IMR-90 (cell line): ENCODE results near the gene PLA2G2E. TPM values are rescaled to one million over a fixed set of nuclear protein-coding genes. Genes with fewer than 3 reads are reported as not detected.

Source experiments
- ATAC-seq: fragments of 200-7000 bp; cut with Tn5 transposase; 2 replicates; pipeline ENCODE4 v1.9.1; 2020; ENCODE audit warnings: low read depth, mild to moderate bottlenecking, moderate library complexity
- BruUV-seq: library from RNA; stranded (reverse); fragments of 400-500 nt; replicated peaks from 2 replicates; lab custom pipeline; 2021; lab: Mats Ljungman, UMichigan
- CTCF ChIA-PET: fragments of 300-600 bp; formaldehyde crosslinking; extraction: SDS; loops from one replicate; lab custom pipeline; 2021; ENCODE audit warnings: antibody characterized with exemption; lab: Yijun Ruan, JAX
- POLR2A ChIA-PET: fragments of 300-600 bp; sonication (Branson Sonifier 250); formaldehyde crosslinking; loops from one replicate; lab custom pipeline; 2022; ENCODE audit warnings: antibody characterized with exemption; ENCODE audit not compliant: unreplicated experiment; lab: Charles Lee
- DNase-seq: peaks from one replicate; pipeline ENCODE4 v3.0.0; 2013
- H2AFZ ChIP-seq: replicated peaks from 2 replicates; pipeline ENCODE3; 2013; ENCODE audit warnings: low read length, mild to moderate bottlenecking; ENCODE audit not compliant: poor library complexity
- H2AK5ac ChIP-seq: 2 replicates; pipeline ENCODE4 v1.6.1; 2013; ENCODE audit warnings: low read depth, low read length, inconsistent platforms
- H2AK9ac ChIP-seq: replicated peaks from 2 replicates; pipeline ENCODE3; 2013; ENCODE audit warnings: mild to moderate bottlenecking, low read depth, low read length, moderate library complexity; ENCODE audit not compliant: poor library complexity
- H2BK120ac ChIP-seq: 2 replicates; pipeline ENCODE4 v1.6.1; 2013; ENCODE audit warnings: low read depth, low read length, inconsistent platforms
- H2BK15ac ChIP-seq: 3 replicates; pipeline ENCODE4 v1.6.1; 2013; ENCODE audit warnings: low read depth, low read length, inconsistent platforms
- H2BK20ac ChIP-seq: 2 replicates; pipeline ENCODE4 v1.6.1; 2013; ENCODE audit warnings: low read depth, mild to moderate bottlenecking, inconsistent platforms, low read length, moderate library complexity
- H2BK5ac ChIP-seq: 2 replicates; pipeline ENCODE4 v1.6.1; 2013; ENCODE audit warnings: mild to moderate bottlenecking, low read depth, low read length, inconsistent platforms; ENCODE audit not compliant: poor library complexity, severe bottlenecking
- H3K14ac ChIP-seq: replicated peaks from 2 replicates; pipeline ENCODE4 v1.6.1; 2013; ENCODE audit warnings: low read depth, low read length, inconsistent platforms
- H3K18ac ChIP-seq: 2 replicates; pipeline ENCODE4 v1.6.1; 2013; ENCODE audit warnings: low read depth, low read length, control low read depth
- H3K23ac ChIP-seq: 2 replicates; pipeline ENCODE4 v1.6.1; 2013; ENCODE audit warnings: low read depth, low read length, inconsistent platforms
- H3K27ac ChIP-seq: 2 replicates; pipeline ENCODE4 v1.5.1; 2013; ENCODE audit warnings: mild to moderate bottlenecking, control low read depth, low read length; ENCODE audit not compliant: insufficient read depth
- H3K27me3 ChIP-seq: 2 replicates; pipeline ENCODE4 v1.6.1; 2013; ENCODE audit warnings: low read length; ENCODE audit not compliant: control insufficient read depth, insufficient read depth
- H3K36me3 ChIP-seq: 2 replicates; pipeline ENCODE4 v1.6.1; 2013; ENCODE audit warnings: low read length, mixed read lengths; ENCODE audit not compliant: control insufficient read depth, insufficient read depth
- H3K4ac ChIP-seq: 2 replicates; pipeline ENCODE4 v1.6.1; 2013; ENCODE audit warnings: low read depth, low read length, inconsistent platforms
- H3K4me1 ChIP-seq: 2 replicates; pipeline ENCODE4 v1.6.1; 2013; ENCODE audit warnings: low read length, mixed read lengths; ENCODE audit not compliant: control insufficient read depth, insufficient read depth
- H3K4me2 ChIP-seq: 2 replicates; pipeline ENCODE4 v1.6.1; 2013; ENCODE audit warnings: low read depth, mild to moderate bottlenecking, control low read depth, low read length, moderate library complexity
- H3K4me3 ChIP-seq: 2 replicates; pipeline ENCODE4 v1.5.1; 2013; ENCODE audit warnings: low read depth, mild to moderate bottlenecking, control low read depth, low read length, moderate library complexity; ENCODE audit not compliant: insufficient read depth
- H3K56ac ChIP-seq: 2 replicates; pipeline ENCODE4 v1.6.1; 2013; ENCODE audit warnings: low read length, inconsistent platforms; ENCODE audit not compliant: insufficient read depth; ENCODE audit errors: extremely low read depth
- H3K79me1 ChIP-seq, 2 experiments: 2 replicates each; pipeline ENCODE4 v1.6.1; 2013; ENCODE audit warnings: low read length in 2 of 2, inconsistent platforms in 1 of 2, low read depth in 1 of 2
- H3K9ac ChIP-seq: 2 replicates; pipeline ENCODE4 v1.6.1; 2013; ENCODE audit warnings: low read depth, low read length, control low read depth
- H3K9me1 ChIP-seq: 2 replicates; pipeline ENCODE4 v1.6.1; 2013; ENCODE audit warnings: low read length, inconsistent platforms; ENCODE audit not compliant: insufficient read depth
- H3K9me3 ChIP-seq: 2 replicates; pipeline ENCODE4 v1.6.1; 2013; ENCODE audit warnings: low read length; ENCODE audit not compliant: control insufficient read depth, insufficient read depth
- H4K20me1 ChIP-seq: 2 replicates; pipeline ENCODE4 v1.6.1; 2013; ENCODE audit warnings: low read length, inconsistent platforms; ENCODE audit not compliant: insufficient read depth
- H4K5ac ChIP-seq: 2 replicates; pipeline ENCODE4 v1.6.1; 2013; ENCODE audit warnings: mild to moderate bottlenecking, low read depth, low read length, control low read depth
- H4K8ac ChIP-seq, 2 experiments: 2 replicates each; pipeline ENCODE4 v1.6.1; 2013; ENCODE audit warnings: low read depth in 2 of 2, low read length in 2 of 2, control low read depth in 1 of 2, inconsistent platforms in 1 of 2
- H4K91ac ChIP-seq: 2 replicates; pipeline ENCODE4 v1.6.1; 2013; ENCODE audit warnings: low read depth, low read length, inconsistent platforms; ENCODE audit not compliant: insufficient read depth
- BHLHE40 ChIP-seq: fragments of 150-350 bp; IDR thresholded peaks from 2 replicates; pipeline ENCODE4 v1.6.1; 2016; ENCODE audit warnings: mild to moderate bottlenecking, low read depth, low read length
- CEBPB ChIP-seq: IDR thresholded peaks from 2 replicates; pipeline ENCODE4 v1.6.1; 2012; ENCODE audit warnings: low read depth, low read length, improper control_type of control experiment
- CHD1 ChIP-seq: IDR thresholded peaks from 2 replicates; pipeline ENCODE4 v1.6.1; 2012; ENCODE audit warnings: low read depth, low read length, improper control_type of control experiment
- FOS ChIP-seq: fragments of 150-350 bp; IDR thresholded peaks from 2 replicates; pipeline ENCODE4 v1.6.1; 2016; ENCODE audit warnings: low read depth, low read length
- MAFK ChIP-seq: IDR thresholded peaks from 2 replicates; pipeline ENCODE4 v1.6.1; 2012; ENCODE audit warnings: low read depth, low read length, improper control_type of control experiment
- MAZ ChIP-seq: IDR thresholded peaks from 2 replicates; pipeline ENCODE4 v1.6.1; 2012; ENCODE audit warnings: low read depth, mild to moderate bottlenecking, low read length, improper control_type of control experiment, moderate library complexity, borderline replicate concordance
- MXI1 ChIP-seq: IDR thresholded peaks from 2 replicates; pipeline ENCODE4 v1.6.1; 2012; ENCODE audit warnings: low read depth, mild to moderate bottlenecking, low read length, moderate library complexity, borderline replicate concordance
- NFE2L2 ChIP-seq: fragments of 150-350 bp; IDR thresholded peaks from 2 replicates; pipeline ENCODE4 v1.6.1; 2016; ENCODE audit warnings: low read depth, mild to moderate bottlenecking, low read length
- POLR2A ChIP-seq: IDR thresholded peaks from 2 replicates; pipeline ENCODE4 v1.6.1; 2012; ENCODE audit warnings: mild to moderate bottlenecking, low read depth, low read length
- RFX5 ChIP-seq: IDR thresholded peaks from 2 replicates; pipeline ENCODE4 v1.8.0; 2012; ENCODE audit warnings: low read depth, mild to moderate bottlenecking, low read length, moderate library complexity
- SMC3 ChIP-seq: fragments of 150-350 bp; IDR thresholded peaks from 2 replicates; pipeline ENCODE4 v1.6.1; 2016; ENCODE audit warnings: low read depth, mild to moderate bottlenecking, antibody characterized with exemption, low read length, moderate library complexity
- WGBS, 2 experiments: methylation state at CpG; one replicate each; pipeline versions ENCODE4 v1.1.5 to v1.1.7; 2013; ENCODE audit warnings: missing lambda C conversion rate in 2 of 2; ENCODE audit not compliant: insufficient read length in 1 of 2; ENCODE audit errors: extremely low coverage in 2 of 2; 5-methylcytosine and 5-hydroxymethylcytosine counted together
- dilution Hi-C: fragments of 300-500 bp; cut with HindIII; formaldehyde crosslinking; loops from one replicate; pipeline ENCODE4 v1.14.3; 2018; ENCODE audit warnings: low sequenced_read_pairs; ENCODE audit not compliant: unreplicated experiment
- in situ Hi-C: fragments of 300-500 bp; cut with MboI; formaldehyde crosslinking; loops from 3 replicates; pipeline ENCODE4 v1.14.3; 2019; ENCODE audit warnings: low sequenced_read_pairs, inconsistent platforms, mixed read lengths
- intact Hi-C: fragments of 100-400 bp; cut with micrococcal nuclease; formaldehyde crosslinking; loops from 2 replicates; pipeline ENCODE4 v1.10.0; 2022
- polyA plus RNA-seq, 3 experiments: library from polyadenylated mRNA; depleted of rRNA; stranded (reverse); fragments of >200 nt; gene quantifications; 2 replicates each; pipeline ENCODE4 v1.2.3, GENCODE V29; 2012; ENCODE audit warnings: low replicate concordance in 1 of 3
- total RNA-seq: library from RNA; depleted of rRNA; stranded (reverse); fragments of >200 nt; gene quantifications from 2 replicates; pipeline ENCODE4 v1.2.3, GENCODE V29; 2012
- TF ChIP-seq, protein P1 (sequence below): fragments of 150-350 bp; IDR thresholded peaks from 2 replicates; pipeline ENCODE4 v1.6.1; 2016; ENCODE audit warnings: low read depth, mild to moderate bottlenecking, low read length, moderate library complexity, borderline replicate concordance
- TF ChIP-seq, protein P2 (sequence below): fragments of 150-350 bp; IDR thresholded peaks from 2 replicates; pipeline ENCODE4 v1.6.1; 2017; ENCODE audit warnings: mild to moderate bottlenecking, antibody characterized with exemption, low read length, low read depth

PLA2G2E gene
- total and polyA plus RNA-seq, 2 of the 4 experiments (the other 2 are of a cell fraction): not detected

DNA sequence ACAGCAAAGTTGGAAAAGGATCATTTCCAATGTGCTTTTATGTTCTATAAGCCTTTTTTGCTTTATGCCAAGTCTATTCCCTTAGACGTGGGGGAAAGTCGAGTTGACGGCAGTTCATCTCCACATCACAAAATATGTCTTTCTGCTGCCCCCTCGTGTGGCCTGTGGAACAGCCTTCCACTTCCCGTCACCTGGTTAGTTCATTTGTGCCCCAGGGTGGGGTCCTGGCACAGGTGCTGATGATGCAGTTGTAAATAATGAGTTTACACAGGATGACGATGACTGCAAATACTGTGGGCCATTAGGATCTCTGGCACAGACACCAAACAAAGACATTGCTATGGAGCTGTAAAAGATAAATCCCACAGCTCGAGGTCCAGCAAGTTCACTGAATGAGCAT is 51.2 kb downstream of the PLA2G2E start:
- H3K4me1 ChIP-seq: peaks cover 2% of the 10 kb centered on the region; the same call in 1 of the 2 replicates
- peak overlapping the region; percentile 58 for H2AFZ ChIP-seq
- no peak overlapping the region for H2AK9ac ChIP-seq
- WGBS, 2 experiments: no CpG with 5 or more reads among the region's 7 CpGs
- DNase-seq (no peak), ATAC-seq (no peak)
- no peak overlapping the region for H3K23ac ChIP-seq
- H4K8ac ChIP-seq: no peak overlapping the region
- TF ChIP-seq NFE2L2 (no peak), POLR2A (no peak), RFX5 (no peak), SMC3 (no peak), BHLHE40 (no peak), CHD1 (no peak), MXI1 (no peak), FOS (no peak), MAZ (no peak), MAFK (no peak), CEBPB (no peak)
- TF ChIP-seq, protein P1, sequence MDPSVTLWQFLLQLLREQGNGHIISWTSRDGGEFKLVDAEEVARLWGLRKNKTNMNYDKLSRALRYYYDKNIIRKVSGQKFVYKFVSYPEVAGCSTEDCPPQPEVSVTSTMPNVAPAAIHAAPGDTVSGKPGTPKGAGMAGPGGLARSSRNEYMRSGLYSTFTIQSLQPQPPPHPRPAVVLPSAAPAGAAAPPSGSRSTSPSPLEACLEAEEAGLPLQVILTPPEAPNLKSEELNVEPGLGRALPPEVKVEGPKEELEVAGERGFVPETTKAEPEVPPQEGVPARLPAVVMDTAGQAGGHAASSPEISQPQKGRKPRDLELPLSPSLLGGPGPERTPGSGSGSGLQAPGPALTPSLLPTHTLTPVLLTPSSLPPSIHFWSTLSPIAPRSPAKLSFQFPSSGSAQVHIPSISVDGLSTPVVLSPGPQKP: no peak
- TF ChIP-seq, protein P2, sequence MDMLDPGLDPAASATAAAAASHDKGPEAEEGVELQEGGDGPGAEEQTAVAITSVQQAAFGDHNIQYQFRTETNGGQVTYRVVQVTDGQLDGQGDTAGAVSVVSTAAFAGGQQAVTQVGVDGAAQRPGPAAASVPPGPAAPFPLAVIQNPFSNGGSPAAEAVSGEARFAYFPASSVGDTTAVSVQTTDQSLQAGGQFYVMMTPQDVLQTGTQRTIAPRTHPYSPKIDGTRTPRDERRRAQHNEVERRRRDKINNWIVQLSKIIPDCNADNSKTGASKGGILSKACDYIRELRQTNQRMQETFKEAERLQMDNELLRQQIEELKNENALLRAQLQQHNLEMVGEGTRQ: no peak
- H3K36me3 ChIP-seq: no peaks in the 10 kb centered on the region
- no peak overlapping the region for H2BK20ac ChIP-seq
- no peaks in the 10 kb centered on the region; the same call in 1 of the 2 replicates for H3K9me1 ChIP-seq
- in situ Hi-C loops (no loop called here), intact Hi-C loops (no loop called here), dilution Hi-C loops (no loop called here)
- no peak overlapping the region for H3K18ac ChIP-seq
- H3K27ac ChIP-seq: no peak overlapping the region
- H3K27me3 ChIP-seq: peaks cover 2% of the 10 kb centered on the region; the same call in 1 of the 2 replicates
- no peaks in the 10 kb centered on the region for H3K9me3 ChIP-seq
- no peak overlapping the region for H2BK5ac ChIP-seq
- BruUV-seq: no TSS peak
- no peak overlapping the region for H3K56ac ChIP-seq
- no peak overlapping the region for H2AK5ac ChIP-seq
- CTCF ChIA-PET: interaction anchor here (0.6 to 1.4 kb wide), 2 partner anchors 10 to 13 kb away, joined by 4 to 5 read pairs; partner anchors contain the start of gene OTUD3
- H3K14ac ChIP-seq: no peak overlapping the region
- H3K4me3 ChIP-seq: no peak overlapping the region
- POLR2A ChIA-PET: no interaction called here
- no peak overlapping the region for H4K91ac ChIP-seq
- H2BK15ac ChIP-seq: no peak overlapping the region
- H2BK120ac ChIP-seq: no peak overlapping the region
- no peaks in the 10 kb centered on the region for H4K20me1 ChIP-seq
- H3K4ac ChIP-seq: no peak overlapping the region
- no peak overlapping the region for H4K5ac ChIP-seq
- no peak overlapping the region for H3K4me2 ChIP-seq
- H3K79me1 ChIP-seq: no peaks in the 10 kb centered on the region
- H3K9ac ChIP-seq: no peak overlapping the region
